ENCODE results near the gene CST9. TPM values are rescaled to one million over a fixed set of nuclear protein-coding genes. Genes with fewer than 3 reads are reported as not detected.
A peak's percentile ranks its signal among the peaks of the same experiment; 100 is the strongest.

CST9 gene
- total and polyA plus RNA-seq, 2 experiments from 2014 or later, result not detected

GRCh38 chr20:23641936-23642751 lies 36.4 kb upstream of the CST9 start:
- no peaks in the 10 kb centered on the region for H4K20me1 ChIP-seq (ENCODE audit: insufficient read depth, poor library complexity, severe bottlenecking)
- no peaks in the 10 kb centered on the region for H3K9me2 ChIP-seq (replicated peaks; ENCODE audit: insufficient read depth)
- H3K27ac ChIP-seq, result no peak overlapping the region
- no peak overlapping the region for H2AFZ ChIP-seq
- DNase-seq (ENCODE audit: low spot score), result peak; percentile 62
- H3K4me2 ChIP-seq, result no peak overlapping the region
- H3K4me1 ChIP-seq (ENCODE audit: insufficient read depth), result no peaks in the 10 kb centered on the region
- 70% methylated on average over 12 of the region's 12 CpGs for WGBS (ENCODE audit: low lambda C conversion rate, missing lambda C conversion rate)
- H3K27me3 ChIP-seq, result no peaks in the 10 kb centered on the region
- no peaks in the 10 kb centered on the region for H3K79me2 ChIP-seq
- TF ChIP-seq EZH2 (IDR thresholded peaks at IDR 0.05; ENCODE audit: borderline replicate concordance) (no peak), CTCF (IDR thresholded peaks at IDR 0.05; ENCODE audit: poor library complexity) (no peak), EZH2phosphoT487 (IDR thresholded peaks at IDR 0.05; ENCODE audit: low read depth, severe bottlenecking, unreplicated experiment) (no peak)
- H3K36me3 ChIP-seq (replicated peaks; ENCODE audit: insufficient read depth, low read depth), result no peaks in the 10 kb centered on the region
- H3K9me3 ChIP-seq (ENCODE audit: low read depth), result no peaks in the 10 kb centered on the region
- H3K4me3 ChIP-seq, result no peak overlapping the region

GRCh38 chr20:23640671-23641667 lies 35.3 kb upstream of the CST9 start:
- no peaks in the 10 kb centered on the region for H3K9me3 ChIP-seq (ENCODE audit: low read depth)
- H3K4me3 ChIP-seq, result no peak overlapping the region
- H3K36me3 ChIP-seq (replicated peaks; ENCODE audit: insufficient read depth, low read depth), result no peaks in the 10 kb centered on the region
- H3K27me3 ChIP-seq, result no peaks in the 10 kb centered on the region
- no peak overlapping the region for H2AFZ ChIP-seq
- DNase-seq (ENCODE audit: low spot score), result no peak
- H4K20me1 ChIP-seq (ENCODE audit: insufficient read depth, poor library complexity, severe bottlenecking), result peaks cover 3% of the 10 kb centered on the region
- peaks cover 10% of the 10 kb centered on the region for H3K4me1 ChIP-seq (ENCODE audit: insufficient read depth)
- H3K4me2 ChIP-seq, result no peak overlapping the region
- H3K27ac ChIP-seq, result no peak overlapping the region
- no peak for TF ChIP-seq EZH2phosphoT487 (IDR thresholded peaks at IDR 0.05; ENCODE audit: low read depth, severe bottlenecking, unreplicated experiment)
- no peak for TF ChIP-seq CTCF (IDR thresholded peaks at IDR 0.05; ENCODE audit: poor library complexity)
- no peak for TF ChIP-seq EZH2 (IDR thresholded peaks at IDR 0.05; ENCODE audit: borderline replicate concordance)
- H3K9me2 ChIP-seq (replicated peaks; ENCODE audit: insufficient read depth), result no peaks in the 10 kb centered on the region
- H3K79me2 ChIP-seq, result peaks cover 10% of the 10 kb centered on the region
- 82% methylated on average over 11 of the region's 11 CpGs for WGBS (ENCODE audit: low lambda C conversion rate, missing lambda C conversion rate)

GRCh38 chr20:23640018-23640601 lies 34.4 kb upstream of the CST9 start:
- H2AFZ ChIP-seq, result no peak overlapping the region
- no peak for DNase-seq (ENCODE audit: low spot score)
- peaks cover 15% of the 10 kb centered on the region for H3K79me2 ChIP-seq
- no peak overlapping the region for H3K4me2 ChIP-seq
- H3K27ac ChIP-seq, result no peak overlapping the region
- 89% methylated on average over 8 of the region's 8 CpGs for WGBS (ENCODE audit: low lambda C conversion rate, missing lambda C conversion rate)
- no peaks in the 10 kb centered on the region for H3K36me3 ChIP-seq (replicated peaks; ENCODE audit: insufficient read depth, low read depth)
- H3K9me2 ChIP-seq (replicated peaks; ENCODE audit: insufficient read depth), result no peaks in the 10 kb centered on the region
- H3K9me3 ChIP-seq (ENCODE audit: low read depth), result no peaks in the 10 kb centered on the region
- peaks cover 3% of the 10 kb centered on the region for H4K20me1 ChIP-seq (ENCODE audit: insufficient read depth, poor library complexity, severe bottlenecking)
- peaks cover 11% of the 10 kb centered on the region for H3K4me1 ChIP-seq (ENCODE audit: insufficient read depth)
- H3K27me3 ChIP-seq, result no peaks in the 10 kb centered on the region
- H3K4me3 ChIP-seq, result no peak overlapping the region
- TF ChIP-seq EZH2phosphoT487 (IDR thresholded peaks at IDR 0.05; ENCODE audit: low read depth, severe bottlenecking, unreplicated experiment) (no peak), EZH2 (IDR thresholded peaks at IDR 0.05; ENCODE audit: borderline replicate concordance) (no peak), CTCF (IDR thresholded peaks at IDR 0.05; ENCODE audit: poor library complexity) (no peak)

Measured in hepatocyte (in vitro differentiated cells).